Stimulated activated CD8-positive, alpha-beta memory T cell treated with anti-CD3 and anti-CD28 coated beads, Interleukin-12 subunit alpha, Interleukin-12 subunit beta, amount 100 ng/mL, for 24 hours (primary cell): Measurements from ENCODE around the gene LAIR1.
"Not testable (repeated sequence)": the region's sequence is repeated elsewhere in the genome, so short reads cannot be mapped to it uniquely, and the experiment has no call there.

ENCODE experiments used
- DNase-seq: peaks from one replicate; pipeline ENCODE4 v3.0.0-alpha.2; 2020; ENCODE audit errors: extremely low read depth

The LAIR1 gene

GRCh38 chr19:54376610-54377285 is 12.0 kb upstream of the LAIR1 start:
- DNase-seq, result no peak

DNA sequence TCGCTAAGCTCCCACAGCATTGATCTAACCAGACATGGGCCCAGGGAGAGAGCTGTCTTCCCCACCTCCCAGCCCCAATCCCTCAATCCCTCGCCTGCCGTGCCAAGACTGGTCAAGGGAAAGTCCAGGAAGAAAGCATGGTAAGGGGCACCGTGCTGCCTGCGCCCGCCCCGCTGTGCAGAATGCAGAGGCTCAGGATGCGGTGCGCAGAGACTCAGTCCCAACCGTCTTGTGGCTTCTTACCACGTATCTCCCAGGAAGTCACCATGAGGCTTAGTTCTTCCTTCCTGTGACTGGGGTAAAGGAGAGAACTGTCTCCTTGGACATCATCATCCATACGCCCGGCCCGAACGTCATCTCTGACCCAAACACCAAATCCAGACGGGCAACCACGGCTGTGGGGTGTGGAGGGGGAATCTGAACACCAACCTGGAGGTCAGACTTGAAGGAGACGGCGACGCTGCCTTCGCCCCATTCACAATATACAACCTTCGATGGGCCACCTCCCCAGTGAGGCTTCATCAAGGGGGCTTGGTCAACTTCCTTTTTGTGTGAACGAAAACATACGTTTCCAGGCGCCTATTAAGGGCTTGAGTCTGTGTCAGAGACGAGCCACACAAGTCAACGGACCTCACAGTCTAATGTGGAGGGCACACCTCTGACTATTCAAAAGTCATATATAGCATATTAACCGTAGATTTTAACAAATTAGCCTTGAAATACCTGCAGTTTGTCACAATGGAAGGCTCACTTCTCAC is 10.6 kb upstream of the LAIR1 start:
- not testable (repeated sequence) for DNase-seq

DNA sequence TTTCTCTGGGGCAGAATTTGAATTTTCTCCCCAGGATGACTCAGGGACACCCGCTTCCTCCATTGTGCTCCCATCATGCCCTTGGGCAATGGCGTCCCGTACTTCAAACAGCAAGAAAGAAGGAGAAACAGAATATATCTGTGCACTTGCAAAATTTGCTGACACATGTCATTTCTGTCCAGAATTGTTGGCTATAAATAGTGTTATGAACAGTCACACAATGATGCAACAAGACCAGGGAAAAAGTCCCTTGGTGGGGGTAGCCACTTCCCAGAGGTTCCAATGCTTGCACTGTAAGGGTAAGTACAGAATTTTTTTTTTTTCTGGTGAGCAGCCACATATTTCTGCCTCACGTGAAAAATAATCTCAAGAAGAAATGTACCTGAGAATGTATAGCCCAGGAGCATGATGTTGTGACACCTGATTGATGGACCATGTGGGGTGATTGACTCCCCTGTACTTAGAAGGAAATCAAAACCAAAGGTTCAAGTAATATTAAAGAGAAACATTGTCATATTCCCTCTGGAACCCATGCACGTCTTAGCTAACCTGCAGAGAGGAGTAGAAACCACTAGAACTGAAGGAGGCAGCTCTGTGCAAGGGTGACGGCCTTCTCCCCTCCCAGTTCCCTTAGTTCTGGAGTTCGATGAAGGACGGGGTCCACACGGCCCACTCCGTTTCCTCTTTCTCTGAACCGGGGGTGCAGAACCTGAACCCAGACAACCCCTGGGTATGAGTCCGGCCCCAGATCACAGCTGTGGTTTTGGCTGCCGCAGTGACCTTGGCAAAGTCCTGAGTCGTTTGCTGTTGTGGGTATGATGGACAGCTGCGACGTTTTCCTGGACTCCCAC is 9.3 kb upstream of the LAIR1 start:
- no peak for DNase-seq

DNA sequence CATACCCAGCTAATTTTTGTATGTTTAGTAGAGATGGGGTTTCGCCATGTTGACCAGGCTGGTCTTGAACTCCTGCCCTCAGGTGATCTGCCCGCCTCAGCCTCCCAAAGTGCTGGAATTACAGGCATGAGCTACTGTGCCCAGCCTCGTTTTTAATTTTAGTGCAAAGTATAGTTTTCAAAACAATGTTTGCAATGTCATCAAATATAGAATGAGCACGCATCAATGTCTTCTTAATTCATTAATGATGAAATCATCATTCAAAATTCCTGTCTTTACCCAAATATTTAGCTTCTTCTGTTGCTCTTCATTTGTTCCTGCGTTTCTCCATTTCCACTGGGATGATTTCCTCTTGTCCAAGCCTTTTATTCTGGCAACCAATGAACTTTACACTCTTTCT is 6.7 kb upstream of the LAIR1 start:
- not testable (repeated sequence) for DNase-seq

GRCh38 chr19:54370434-54370796 is 5.7 kb upstream of the LAIR1 start:
- DNase-seq, result not testable (repeated sequence)

DNA sequence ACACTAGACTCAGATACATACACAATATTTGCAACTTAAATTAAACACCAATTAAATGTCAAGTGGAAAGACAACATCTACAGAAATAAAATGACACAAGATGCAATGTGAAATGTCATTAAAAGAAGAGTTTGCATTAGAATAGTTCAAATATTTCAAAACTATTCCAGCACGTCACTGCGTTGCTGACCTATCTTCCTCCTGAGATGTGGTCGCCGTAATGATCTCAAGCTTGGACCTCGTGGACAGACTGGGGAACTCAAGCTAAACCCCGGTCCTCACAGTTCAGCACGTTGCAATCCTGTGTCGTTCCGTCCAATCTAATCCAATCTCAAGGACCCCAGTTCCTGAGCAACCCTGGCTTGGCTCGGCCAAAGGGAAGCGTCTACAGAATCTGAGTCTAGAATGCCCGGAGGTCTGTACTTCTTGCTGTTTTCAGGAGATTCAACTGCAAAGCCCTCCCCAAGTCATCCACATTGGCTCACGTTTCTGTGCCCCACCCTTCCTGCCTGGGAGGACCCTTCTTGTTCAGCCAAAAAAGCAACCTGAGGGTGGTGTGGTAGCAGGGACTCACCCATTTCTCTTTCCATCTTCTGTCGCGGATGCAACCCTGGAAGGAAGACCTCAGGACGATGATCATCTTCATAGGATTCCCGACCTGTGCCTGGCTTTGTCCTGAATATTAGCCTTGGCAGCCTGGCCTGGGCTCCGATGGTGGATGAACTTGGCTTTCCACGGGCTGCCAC is 5.1 kb upstream of the LAIR1 start:
- DNase-seq, result not testable (repeated sequence)

GRCh38 chr19:54369082-54369687 is 4.5 kb upstream of the LAIR1 start:
- DNase-seq, result no peak

GRCh38 chr19:54366811-54367210 is 2.1 kb upstream of the LAIR1 start:
- DNase-seq, result no peak

DNA sequence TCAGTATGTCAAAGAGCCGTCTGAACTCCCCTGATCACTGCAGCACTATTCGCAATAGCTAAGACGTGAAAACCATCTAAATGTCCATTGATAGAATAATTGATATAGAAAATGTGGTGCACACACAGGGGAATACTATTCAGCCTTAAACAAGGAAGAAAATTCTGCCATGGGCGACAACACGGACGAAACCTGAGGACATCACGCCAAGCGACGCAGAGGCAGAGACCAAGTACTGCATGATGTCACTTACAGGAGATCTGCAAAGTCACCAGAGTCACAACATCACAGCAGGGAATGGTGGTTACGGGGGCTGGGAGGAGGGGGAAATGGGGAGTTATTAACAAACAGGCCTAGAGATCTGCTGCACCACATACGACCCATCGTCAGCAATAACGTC is 1.1 kb upstream of the LAIR1 start:
- DNase-seq, result not testable (repeated sequence)

DNA sequence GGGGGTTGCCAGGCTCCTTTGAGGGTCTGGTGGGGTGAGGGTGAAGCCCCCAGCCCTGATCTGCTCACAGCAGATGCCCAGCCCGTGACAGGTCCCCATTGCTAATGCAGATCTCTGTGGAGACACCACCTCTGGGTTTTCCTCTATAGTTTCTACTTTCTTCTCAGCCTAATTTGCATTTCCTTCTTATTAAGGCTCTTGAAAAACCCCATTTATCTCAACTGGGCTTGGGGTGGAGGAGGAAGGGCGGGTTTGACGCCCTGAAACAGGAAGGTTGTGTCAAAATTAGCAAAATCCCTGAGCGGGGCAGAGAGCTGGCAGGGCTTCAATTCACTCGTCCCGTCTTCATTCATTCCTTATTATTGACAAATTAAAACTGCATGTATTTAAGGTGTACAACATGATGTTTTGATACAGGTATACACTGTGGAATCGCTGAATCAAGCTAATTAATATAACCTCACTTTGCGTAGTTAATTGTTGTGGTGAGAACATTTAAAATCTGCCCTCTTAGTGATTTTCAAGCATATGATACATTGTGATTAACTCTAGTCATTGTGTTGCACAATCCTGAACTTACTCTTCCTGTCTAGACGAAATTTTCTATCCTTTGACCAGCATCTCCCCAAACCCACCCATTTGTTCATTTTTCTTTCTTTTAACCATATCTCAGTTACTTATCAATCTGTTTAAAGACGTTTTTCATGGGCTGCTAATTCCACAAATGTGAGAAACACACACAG is 2.9 kb downstream of the LAIR1 start:
- DNase-seq, result not testable (repeated sequence)

- peak; percentile 23 for DNase-seq
These were observed 5.4 kb downstream of the LAIR1 start for GRCh38 chr19:54359149-54359820.

GRCh38 chr19:54357381-54357780 is 7.3 kb downstream of the LAIR1 start:
- DNase-seq, result no peak

DNA sequence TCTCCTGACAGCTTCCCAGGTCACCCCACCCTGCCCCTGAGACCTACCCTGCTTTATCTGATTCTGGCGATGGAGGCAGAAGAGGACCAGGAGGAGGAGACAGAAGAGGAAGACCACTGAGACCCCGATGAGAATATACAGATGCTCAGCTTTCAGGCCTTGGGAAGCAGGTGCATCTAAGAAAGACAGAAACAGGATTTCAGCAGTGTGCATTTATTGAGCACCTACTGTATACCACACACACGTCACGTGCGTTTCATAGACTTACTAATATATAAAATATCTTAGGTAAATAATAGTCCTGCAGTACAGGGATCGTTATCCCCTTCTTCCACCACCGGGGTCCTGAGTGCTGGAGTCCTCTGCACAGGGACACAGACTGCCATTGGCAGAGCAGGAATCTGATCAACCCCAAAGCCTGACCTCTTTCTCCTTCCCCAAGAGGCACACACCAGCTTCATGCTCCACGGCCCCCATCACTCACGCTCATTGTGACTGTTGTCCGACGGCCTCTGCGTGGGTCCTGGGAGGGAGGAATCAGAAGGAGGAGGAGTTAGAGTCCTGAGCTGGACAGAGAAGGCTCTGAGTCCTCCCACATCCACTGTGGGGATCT is 8.2 kb downstream of the LAIR1 start:
- DNase-seq, result no peak

- no peak for DNase-seq
These were observed 9.1 kb downstream of the LAIR1 start for GRCh38 chr19:54355675-54356074.

DNA sequence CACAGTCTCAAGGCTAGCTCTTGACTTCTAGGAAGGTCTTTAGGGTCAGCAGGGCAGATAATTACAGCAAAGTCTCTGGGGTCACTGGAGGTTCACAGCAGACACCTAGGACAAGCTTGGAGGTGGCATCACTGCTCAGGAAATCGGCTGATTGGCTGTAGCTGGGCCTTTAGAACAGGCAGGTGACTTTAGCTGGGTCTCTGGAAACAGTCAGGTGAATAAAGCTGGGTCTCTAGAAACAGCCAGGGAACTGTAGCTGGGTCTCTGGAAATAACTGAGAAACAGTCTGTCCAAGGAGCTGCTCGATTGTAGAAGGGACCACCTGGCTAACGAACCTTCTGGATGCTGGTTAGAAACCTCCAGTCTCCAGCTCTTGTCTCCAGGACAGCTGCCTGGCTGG is 10.0 kb downstream of the LAIR1 start:
- DNase-seq, result no peak

DNA sequence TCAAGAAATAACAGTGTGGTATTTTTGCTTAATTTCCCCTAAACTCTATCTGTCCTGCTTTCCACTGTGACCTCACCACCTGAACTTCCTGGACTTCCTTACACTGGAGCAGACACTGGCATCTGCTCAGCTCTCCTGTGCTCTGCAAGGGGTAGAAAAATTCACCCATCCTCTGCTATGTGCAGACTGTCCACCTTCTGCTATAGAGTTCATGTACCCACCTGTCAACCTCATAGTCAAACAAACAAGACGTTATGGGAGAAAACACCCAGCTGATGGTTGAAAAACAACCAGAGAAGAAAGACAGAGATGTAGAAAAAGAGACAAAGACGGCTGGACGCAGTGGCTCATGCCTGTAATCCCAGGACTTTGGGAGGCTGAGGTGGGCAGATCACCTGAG is 12.2 kb downstream of the LAIR1 start:
- DNase-seq, result no peak

- no peak for DNase-seq
These were observed 12.7 kb downstream of the LAIR1 start for GRCh38 chr19:54352041-54352440.

- DNase-seq, result no peak
These were observed 13.3 kb downstream of the LAIR1 start for GRCh38 chr19:54351474-54351873.

GRCh38 chr19:54345938-54346386 is 18.8 kb downstream of the LAIR1 start:
- DNase-seq, result no peak

DNA sequence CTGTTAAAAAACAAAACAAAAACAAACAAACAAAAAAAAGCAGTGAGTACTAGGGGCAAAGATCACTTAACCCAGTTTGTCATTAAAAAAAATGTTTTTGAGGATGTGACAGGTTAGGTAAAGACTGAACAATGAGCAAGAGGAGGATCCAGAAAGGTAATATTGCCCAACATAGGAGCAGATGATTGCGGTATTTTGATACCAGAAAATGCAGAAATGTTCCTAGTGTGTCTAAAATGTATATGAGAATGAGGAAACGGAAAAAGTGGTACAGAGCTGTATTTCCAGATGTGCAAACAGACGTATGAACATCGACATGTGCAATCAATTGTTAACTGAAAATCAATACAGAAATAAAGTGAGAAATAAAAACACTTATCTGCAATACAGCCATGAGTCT is 20.9 kb downstream of the LAIR1 start:
- no peak for DNase-seq
